Transverse colon (tissue), 4 donors: ENCODE results near the gene SUPT4H1.

Source experiments
- EP300 ChIP-seq: sonication (generic); formaldehyde crosslinking; IDR thresholded peaks from one replicate; pipeline ENCODE4 v1.6.1; 2017; ENCODE audit warnings: antibody characterized with exemption, low read depth
- POLR2A ChIP-seq: fragments of 450-650 bp; IDR thresholded peaks from one replicate; pipeline ENCODE4 v1.6.1; 2016; ENCODE audit warnings: antibody characterized with exemption, mild to moderate bottlenecking, moderate library complexity
- POLR2AphosphoS5 ChIP-seq, 3 donors: sonication (generic); formaldehyde crosslinking; IDR thresholded peaks; one replicate each; pipeline ENCODE4 v1.6.1; 2016; ENCODE audit warnings: antibody characterized with exemption in 3 of 3
- TF ChIP-seq, protein P1 (sequence below), 5 experiments: fragments of 200-600 bp in 3 of 5; fragments of 450-650 bp in 2 of 5; sonication (generic) in 3 of 5; IDR thresholded peaks; 1 replicate in 2 of 5; 2 replicates in 3 of 5; pipeline ENCODE4 v1.5.1; 2016 to 2017; ENCODE audit warnings: antibody characterized with exemption in 5 of 5, inconsistent platforms in 3 of 5, mild to moderate bottlenecking in 2 of 5, moderate library complexity in 1 of 5

DNA sequence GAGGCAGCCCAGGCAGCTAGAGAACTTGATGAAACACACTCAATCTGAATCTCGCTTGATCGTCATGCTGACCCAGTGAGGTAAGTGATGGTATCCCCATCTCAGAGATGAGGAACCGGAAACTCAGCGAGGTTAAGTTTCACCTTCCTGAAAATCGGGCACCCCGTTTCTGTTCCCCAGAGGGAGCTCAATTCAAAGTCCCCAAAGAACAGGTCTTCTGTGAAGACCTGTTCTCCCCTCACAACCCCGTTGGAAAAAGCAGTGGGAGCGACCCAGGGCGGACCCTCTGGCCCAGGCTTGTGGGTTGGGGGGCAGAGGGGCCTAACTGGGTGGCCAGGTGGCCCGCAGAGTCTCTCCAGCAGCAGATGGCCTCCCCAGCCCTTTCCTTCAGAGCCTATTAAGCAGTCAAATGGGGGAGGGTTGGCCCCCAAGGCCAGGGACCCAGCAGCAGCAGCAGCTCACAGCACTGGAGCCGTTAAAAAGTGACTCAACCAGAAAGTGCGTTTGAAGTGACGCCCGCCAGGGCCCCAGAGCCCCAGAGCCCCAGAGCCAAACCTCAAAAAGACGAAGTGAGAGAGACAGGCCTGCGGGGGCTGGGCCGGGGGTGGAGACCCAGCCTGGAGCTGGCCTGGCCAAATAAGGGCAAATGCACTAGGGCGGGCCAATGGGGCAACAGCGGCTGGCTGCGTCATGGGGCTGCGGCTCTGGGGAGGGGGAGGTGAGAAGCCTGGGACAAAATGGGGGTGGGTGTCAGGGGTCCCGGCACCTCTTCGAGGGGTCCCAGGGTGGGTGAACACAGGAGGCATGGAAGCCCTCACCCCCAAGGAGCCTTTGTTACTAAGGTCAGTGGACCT, 14.2 kb downstream of the SUPT4H1 start:
- TF ChIP-seq, protein P1, sequence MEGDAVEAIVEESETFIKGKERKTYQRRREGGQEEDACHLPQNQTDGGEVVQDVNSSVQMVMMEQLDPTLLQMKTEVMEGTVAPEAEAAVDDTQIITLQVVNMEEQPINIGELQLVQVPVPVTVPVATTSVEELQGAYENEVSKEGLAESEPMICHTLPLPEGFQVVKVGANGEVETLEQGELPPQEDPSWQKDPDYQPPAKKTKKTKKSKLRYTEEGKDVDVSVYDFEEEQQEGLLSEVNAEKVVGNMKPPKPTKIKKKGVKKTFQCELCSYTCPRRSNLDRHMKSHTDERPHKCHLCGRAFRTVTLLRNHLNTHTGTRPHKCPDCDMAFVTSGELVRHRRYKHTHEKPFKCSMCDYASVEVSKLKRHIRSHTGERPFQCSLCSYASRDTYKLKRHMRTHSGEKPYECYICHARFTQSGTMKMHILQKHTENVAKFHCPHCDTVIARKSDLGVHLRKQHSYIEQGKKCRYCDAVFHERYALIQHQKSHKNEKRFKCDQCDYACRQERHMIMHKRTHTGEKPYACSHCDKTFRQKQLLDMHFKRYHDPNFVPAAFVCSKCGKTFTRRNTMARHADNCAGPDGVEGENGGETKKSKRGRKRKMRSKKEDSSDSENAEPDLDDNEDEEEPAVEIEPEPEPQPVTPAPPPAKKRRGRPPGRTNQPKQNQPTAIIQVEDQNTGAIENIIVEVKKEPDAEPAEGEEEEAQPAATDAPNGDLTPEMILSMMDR (IDR thresholded peaks at IDR 0.05): peak in 1 of 5 experiments; percentile 9
- no peak for TF ChIP-seq EP300
- peak; percentile 41 to 54 (median 44) for TF ChIP-seq POLR2AphosphoS5 (IDR thresholded peaks at IDR 0.05)
- peak; percentile 68 for TF ChIP-seq POLR2A
